ENCODE measurements around the gene ARHGEF40. TPM values are rescaled to one million over a fixed set of nuclear protein-coding genes. Genes with fewer than 3 reads are reported as not detected.

The ARHGEF40 gene
- total RNA-seq, 1 donor from 2014 or later = 21.3 TPM

- H3K27ac ChIP-seq (replicated peaks) = no peak overlapping the region
- intact Hi-C loops (cut with micrococcal nuclease) = no loop called here
- no peaks in the 10 kb centered on the region for H3K27me3 ChIP-seq (ENCODE audit: low read depth)
- H3K4me3 ChIP-seq = no peak overlapping the region
- H3K9me3 ChIP-seq (replicated peaks) = no peaks in the 10 kb centered on the region
- H3K4me1 ChIP-seq = peaks cover 26% of the 10 kb centered on the region
- peaks cover 78% of the 10 kb centered on the region for H3K36me3 ChIP-seq
- no peak for DNase-seq
- no peak for TF ChIP-seq CTCF (IDR thresholded peaks at IDR 0.05; ENCODE audit: borderline replicate concordance)
Observed at GRCh38 chr14:21089271-21089670, 19.2 kb downstream of the ARHGEF40 start.

GRCh38 chr14:21089877-21090193 is 19.7 kb downstream of the ARHGEF40 start:
- Histone ChIP-seq H3K4me1 (peaks cover 23% of the 10 kb centered on the region), H3K9me3 (replicated peaks) (no peaks in the 10 kb centered on the region), H3K27ac (replicated peaks) (no peak overlapping the region), H3K36me3 (peaks cover 72% of the 10 kb centered on the region), H3K27me3 (ENCODE audit: low read depth) (no peaks in the 10 kb centered on the region), H3K4me3 (no peak overlapping the region)
- intact Hi-C loops (cut with micrococcal nuclease) = no loop called here
- DNase-seq = no peak
- no peak for TF ChIP-seq CTCF (IDR thresholded peaks at IDR 0.05; ENCODE audit: borderline replicate concordance)

- TF ChIP-seq CTCF (IDR thresholded peaks at IDR 0.05; ENCODE audit: borderline replicate concordance) = peak; percentile 56
- intact Hi-C loops (cut with micrococcal nuclease) = no loop called here
- H3K27me3 ChIP-seq (ENCODE audit: low read depth) = no peaks in the 10 kb centered on the region
- H3K36me3 ChIP-seq = peaks cover 67% of the 10 kb centered on the region
- no peaks in the 10 kb centered on the region for H3K9me3 ChIP-seq (replicated peaks)
- no peak for DNase-seq
- no peak overlapping the region for H3K27ac ChIP-seq (replicated peaks)
- peaks cover 18% of the 10 kb centered on the region for H3K4me1 ChIP-seq
- H3K4me3 ChIP-seq = no peak overlapping the region
Observed at GRCh38 chr14:21090194-21090939, 20.3 kb downstream of the ARHGEF40 start.

- no peak for DNase-seq
- no peaks in the 10 kb centered on the region for H3K27me3 ChIP-seq (ENCODE audit: low read depth)
- intact Hi-C loops (cut with micrococcal nuclease) = no loop called here
- no peaks in the 10 kb centered on the region for H3K9me3 ChIP-seq (replicated peaks)
- H3K36me3 ChIP-seq = peaks cover 60% of the 10 kb centered on the region
- no peak for TF ChIP-seq CTCF (IDR thresholded peaks at IDR 0.05; ENCODE audit: borderline replicate concordance)
- peaks cover 25% of the 10 kb centered on the region for H3K4me1 ChIP-seq
- no peak overlapping the region for H3K27ac ChIP-seq (replicated peaks)
- H3K4me3 ChIP-seq = no peak overlapping the region
Observed at GRCh38 chr14:21090940-21091663, 21.0 kb downstream of the ARHGEF40 start.

- DNase-seq = no peak
- Histone ChIP-seq H3K4me1 (peaks cover 32% of the 10 kb centered on the region), H3K4me3 (no peak overlapping the region), H3K27ac (replicated peaks) (no peak overlapping the region), H3K9me3 (replicated peaks) (no peaks in the 10 kb centered on the region), H3K27me3 (ENCODE audit: low read depth) (no peaks in the 10 kb centered on the region), H3K36me3 (peaks cover 53% of the 10 kb centered on the region)
- TF ChIP-seq CTCF (IDR thresholded peaks at IDR 0.05; ENCODE audit: borderline replicate concordance) = no peak
- intact Hi-C loops (cut with micrococcal nuclease) = no loop called here
Observed at GRCh38 chr14:21091821-21092272, 21.7 kb downstream of the ARHGEF40 start.

Data from left ventricle myocardium inferior (tissue), 1 donor.